ENCODE measurements around the gene RGS10.
"Not testable (repeated sequence)": the region's sequence is repeated elsewhere in the genome, so short reads cannot be mapped to it uniquely, and the experiment has no call there.

The RGS10 gene

DNA sequence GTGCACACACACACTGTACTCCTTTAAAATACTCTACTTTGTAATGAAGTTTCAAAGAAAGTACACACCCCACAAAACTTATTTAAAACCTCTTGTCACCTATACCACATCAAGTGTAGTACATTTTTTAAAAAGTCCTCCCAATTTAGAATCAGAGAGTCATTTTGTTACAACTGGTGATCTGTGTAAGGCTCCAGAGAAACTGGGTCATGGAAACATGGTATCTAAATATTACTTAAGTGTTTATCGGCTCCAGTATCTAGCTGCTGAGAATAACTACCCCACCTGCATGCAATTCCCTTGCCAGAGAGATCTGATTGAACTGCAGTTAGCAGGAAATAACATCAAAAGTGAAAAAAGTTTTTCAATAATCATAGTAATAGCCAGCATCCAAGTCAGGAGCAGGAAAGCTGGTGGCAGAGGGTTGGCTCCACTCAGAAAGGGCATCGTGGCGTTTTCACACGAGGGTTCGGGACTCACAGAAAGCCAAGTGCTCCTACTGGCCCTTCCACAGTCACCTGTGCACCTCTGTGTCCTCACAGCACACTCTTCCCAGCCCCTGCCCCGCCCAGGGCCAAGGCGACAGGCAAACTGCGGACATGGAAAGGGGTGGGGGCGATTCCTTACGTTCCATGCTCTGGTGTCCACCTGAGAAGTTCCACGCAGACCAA, 6.5 kb downstream of the RGS10 start:
- no peaks in the 10 kb centered on the region for H3K27me3 ChIP-seq (ENCODE audit: low read length)
- no peak overlapping the region for H3K4me3 ChIP-seq (ENCODE audit: insufficient read depth, low read length, poor library complexity, severe bottlenecking)
- no peaks in the 10 kb centered on the region for H3K79me2 ChIP-seq (ENCODE audit: insufficient read depth, low read length)
- H3F3A ChIP-seq (ENCODE audit: insufficient read depth), result 0 out of 2 replicates have a peak, but pooled peaks cover 3% of the 10 kb centered on the region
- no peaks in the 10 kb centered on the region for H3K9me3 ChIP-seq (ENCODE audit: insufficient read depth, low read length)
- TF ChIP-seq EZH2phosphoT487 (conservative IDR thresholded peaks at IDR 0.05; ENCODE audit: low read length) (no peak), CTCF (IDR thresholded peaks at IDR 0.05; ENCODE audit: insufficient read depth, low read length, poor library complexity, severe bottlenecking) (no peak)
- no peak overlapping the region for H2AFZ ChIP-seq (ENCODE audit: low read depth, low read length, severe bottlenecking)
- no peak overlapping the region for H3K27ac ChIP-seq (ENCODE audit: low read depth, low read length)
- no peak overlapping the region for H3K4me2 ChIP-seq (ENCODE audit: low read depth, low read length, poor library complexity, severe bottlenecking)
- H3K36me3 ChIP-seq (ENCODE audit: low read length), result no peaks in the 10 kb centered on the region
- no peak overlapping the region for H3K9ac ChIP-seq (ENCODE audit: low read length)
- no peaks in the 10 kb centered on the region; the same call in 1 of the 2 replicates for H4K20me1 ChIP-seq (ENCODE audit: low read depth, low read length)
- no peaks in the 10 kb centered on the region for H3K9me2 ChIP-seq (replicated peaks; ENCODE audit: insufficient read depth, low read length)

DNA sequence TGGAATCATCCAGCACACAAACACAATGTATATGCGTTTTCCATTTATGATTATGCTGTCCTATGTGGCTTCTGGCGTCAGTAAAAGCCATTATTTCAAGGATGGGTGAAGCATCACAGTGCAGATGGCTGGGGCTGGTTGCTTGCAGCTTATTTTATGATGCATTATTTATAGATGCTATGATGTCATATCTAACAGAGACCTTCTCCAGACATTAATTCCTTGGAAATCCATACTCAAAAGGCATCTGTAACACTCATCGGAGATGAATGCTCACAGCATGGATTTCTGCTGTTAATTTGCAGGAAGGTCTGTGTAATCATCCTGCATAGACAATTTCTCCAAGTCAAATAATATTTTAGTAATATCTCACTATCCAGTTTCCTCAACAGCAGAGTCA, 7.2 kb downstream of the RGS10 start:
- TF ChIP-seq EZH2phosphoT487 (conservative IDR thresholded peaks at IDR 0.05; ENCODE audit: low read length), result no peak
- TF ChIP-seq CTCF (IDR thresholded peaks at IDR 0.05; ENCODE audit: insufficient read depth, low read length, poor library complexity, severe bottlenecking), result no peak
- Histone ChIP-seq H3K9me3 (ENCODE audit: insufficient read depth, low read length) (no peaks in the 10 kb centered on the region), H3K4me2 (ENCODE audit: low read depth, low read length, poor library complexity, severe bottlenecking) (no peak overlapping the region), H3K9me2 (replicated peaks; ENCODE audit: insufficient read depth, low read length) (no peaks in the 10 kb centered on the region), H3K36me3 (ENCODE audit: low read length) (no peaks in the 10 kb centered on the region), H3K27me3 (ENCODE audit: low read length) (no peaks in the 10 kb centered on the region), H4K20me1 (ENCODE audit: low read depth, low read length) (no peaks in the 10 kb centered on the region; the same call in 1 of the 2 replicates), H2AFZ (ENCODE audit: low read depth, low read length, severe bottlenecking) (no peak overlapping the region), H3F3A (ENCODE audit: insufficient read depth) (no peaks in the 10 kb centered on the region), H3K9ac (ENCODE audit: low read length) (no peak overlapping the region), H3K27ac (ENCODE audit: low read depth, low read length) (no peak overlapping the region), H3K4me3 (ENCODE audit: insufficient read depth, low read length, poor library complexity, severe bottlenecking) (no peak overlapping the region), H3K79me2 (ENCODE audit: insufficient read depth, low read length) (no peaks in the 10 kb centered on the region)

- Histone ChIP-seq H2AFZ (ENCODE audit: low read depth, low read length, severe bottlenecking) (no peak overlapping the region), H3F3A (ENCODE audit: insufficient read depth) (no peaks in the 10 kb centered on the region), H3K9me2 (replicated peaks; ENCODE audit: insufficient read depth, low read length) (no peaks in the 10 kb centered on the region), H3K79me2 (ENCODE audit: insufficient read depth, low read length) (no peaks in the 10 kb centered on the region), H3K4me3 (ENCODE audit: insufficient read depth, low read length, poor library complexity, severe bottlenecking) (no peak overlapping the region), H3K36me3 (ENCODE audit: low read length) (no peaks in the 10 kb centered on the region), H3K27ac (ENCODE audit: low read depth, low read length) (no peak overlapping the region), H4K20me1 (ENCODE audit: low read depth, low read length) (no peaks in the 10 kb centered on the region; the same call in 1 of the 2 replicates), H3K4me2 (ENCODE audit: low read depth, low read length, poor library complexity, severe bottlenecking) (no peak overlapping the region), H3K9ac (ENCODE audit: low read length) (no peak overlapping the region), H3K9me3 (ENCODE audit: insufficient read depth, low read length) (no peaks in the 10 kb centered on the region), H3K27me3 (ENCODE audit: low read length) (no peaks in the 10 kb centered on the region)
- no peak for TF ChIP-seq EZH2phosphoT487 (conservative IDR thresholded peaks at IDR 0.05; ENCODE audit: low read length)
- no peak for TF ChIP-seq CTCF (IDR thresholded peaks at IDR 0.05; ENCODE audit: insufficient read depth, low read length, poor library complexity, severe bottlenecking)
Observed at GRCh38 chr10:119533473-119533872, 9.0 kb downstream of the RGS10 start.

DNA sequence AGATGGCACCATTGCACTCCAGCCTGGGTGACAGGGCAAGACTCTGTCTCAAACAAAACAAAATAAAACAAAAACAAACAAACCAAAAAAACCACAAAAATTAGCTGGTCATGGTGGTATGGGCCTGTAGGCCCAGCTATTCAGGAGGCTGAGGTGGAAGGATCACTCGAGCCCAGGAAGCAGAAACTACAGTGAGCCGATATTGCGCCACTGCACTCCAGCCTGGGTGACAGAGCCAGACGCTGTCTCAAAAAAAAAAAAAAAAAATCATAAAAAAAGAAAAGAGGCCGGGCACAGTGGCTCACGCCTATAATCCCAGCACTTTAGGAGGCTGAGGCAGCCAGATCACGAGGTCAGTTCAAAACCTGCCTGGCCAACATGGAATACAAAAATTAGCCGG, 9.7 kb downstream of the RGS10 start:
- H3K9me3 ChIP-seq (ENCODE audit: insufficient read depth, low read length); H2AFZ ChIP-seq (ENCODE audit: low read depth, low read length, severe bottlenecking); H3K79me2 ChIP-seq (ENCODE audit: insufficient read depth, low read length); H3K4me2 ChIP-seq (ENCODE audit: low read depth, low read length, poor library complexity, severe bottlenecking); H4K20me1 ChIP-seq (ENCODE audit: low read depth, low read length); H3K36me3 ChIP-seq (ENCODE audit: low read length); H3K4me3 ChIP-seq (ENCODE audit: insufficient read depth, low read length, poor library complexity, severe bottlenecking); H3K9me2 ChIP-seq (replicated peaks; ENCODE audit: insufficient read depth, low read length); H3K9ac ChIP-seq (ENCODE audit: low read length); H3K27ac ChIP-seq (ENCODE audit: low read depth, low read length); H3F3A ChIP-seq (ENCODE audit: insufficient read depth); H3K27me3 ChIP-seq (ENCODE audit: low read length): not testable (repeated sequence)

- not testable (repeated sequence) for H4K20me1 ChIP-seq (ENCODE audit: low read depth, low read length); H3K79me2 ChIP-seq (ENCODE audit: insufficient read depth, low read length); H3K9ac ChIP-seq (ENCODE audit: low read length); H3K4me2 ChIP-seq (ENCODE audit: low read depth, low read length, poor library complexity, severe bottlenecking); H3K36me3 ChIP-seq (ENCODE audit: low read length); H2AFZ ChIP-seq (ENCODE audit: low read depth, low read length, severe bottlenecking); H3K9me3 ChIP-seq (ENCODE audit: insufficient read depth, low read length); H3K4me3 ChIP-seq (ENCODE audit: insufficient read depth, low read length, poor library complexity, severe bottlenecking); H3F3A ChIP-seq (ENCODE audit: insufficient read depth); H3K27me3 ChIP-seq (ENCODE audit: low read length); H3K27ac ChIP-seq (ENCODE audit: low read depth, low read length); H3K9me2 ChIP-seq (replicated peaks; ENCODE audit: insufficient read depth, low read length)
Observed at GRCh38 chr10:119532251-119532650, 10.3 kb downstream of the RGS10 start.
